Stomach (tissue), 4 donors: Measurements from ENCODE around the gene ZNF615.
"Not testable (repeated sequence)": the region's sequence is repeated elsewhere in the genome, so short reads cannot be mapped to it uniquely, and the experiment has no call there.

Experiments
- CTCF ChIP-seq, 7 experiments: fragments of 450-650 bp in 4 of 7; fragments of 200-600 bp in 3 of 7; sonication (generic) in 3 of 7; IDR thresholded peaks; one replicate each; pipeline ENCODE4 v1.5.1; 2016 to 2019; ENCODE audit warnings: antibody characterized with exemption in 7 of 7, control low read depth in 2 of 7, mild to moderate bottlenecking in 1 of 7
- EP300 ChIP-seq: sonication (generic); formaldehyde crosslinking; IDR thresholded peaks from one replicate; pipeline ENCODE4 v1.6.1; 2017; ENCODE audit warnings: antibody characterized with exemption
- POLR2A ChIP-seq, 4 donors: fragments of 450-650 bp; IDR thresholded peaks; one replicate each; pipeline ENCODE4 v1.6.1; 2016; ENCODE audit warnings: antibody characterized with exemption in 4 of 4, control low read depth in 2 of 4, mild to moderate bottlenecking in 1 of 4, moderate library complexity in 1 of 4
- POLR2AphosphoS5 ChIP-seq, 3 donors: sonication (generic); formaldehyde crosslinking; IDR thresholded peaks; one replicate each; pipeline ENCODE4 v1.6.1; 2016; ENCODE audit warnings: antibody characterized with exemption in 3 of 3

- TF ChIP-seq POLR2A (IDR thresholded peaks at IDR 0.05); POLR2AphosphoS5 (IDR thresholded peaks at IDR 0.05); CTCF (IDR thresholded peaks at IDR 0.05); EP300: not testable (repeated sequence)
Observed at GRCh38 chr19:52026255-52026990, 18.4 kb upstream of the ZNF615 start.
